SU-DHL-6 (cell line): ENCODE measurements around the gene ANKRD13D.

ENCODE experiments used
- EZH2phosphoT487 ChIP-seq: fragments of 200-600 bp; sonication (generic), shearing (Covaris generic); conservative IDR thresholded peaks from 2 replicates; pipeline ENCODE4 v1.6.1; 2018; ENCODE audit warnings: mild to moderate bottlenecking, antibody characterized with exemption, low read length, moderate library complexity, mixed read lengths
- TF ChIP-seq, protein P1 (sequence below): fragments of 200-600 bp; sonication (generic); IDR thresholded peaks from one replicate; pipeline ENCODE4 v1.5.1; 2017; ENCODE audit warnings: antibody characterized with exemption, mild to moderate bottlenecking, low read length, moderate library complexity; ENCODE audit not compliant: insufficient read depth, poor library complexity, severe bottlenecking

GRCh38 chr11:67255864-67256263 lies 33.2 kb upstream of the ANKRD13D start:
- TF ChIP-seq, protein P1, sequence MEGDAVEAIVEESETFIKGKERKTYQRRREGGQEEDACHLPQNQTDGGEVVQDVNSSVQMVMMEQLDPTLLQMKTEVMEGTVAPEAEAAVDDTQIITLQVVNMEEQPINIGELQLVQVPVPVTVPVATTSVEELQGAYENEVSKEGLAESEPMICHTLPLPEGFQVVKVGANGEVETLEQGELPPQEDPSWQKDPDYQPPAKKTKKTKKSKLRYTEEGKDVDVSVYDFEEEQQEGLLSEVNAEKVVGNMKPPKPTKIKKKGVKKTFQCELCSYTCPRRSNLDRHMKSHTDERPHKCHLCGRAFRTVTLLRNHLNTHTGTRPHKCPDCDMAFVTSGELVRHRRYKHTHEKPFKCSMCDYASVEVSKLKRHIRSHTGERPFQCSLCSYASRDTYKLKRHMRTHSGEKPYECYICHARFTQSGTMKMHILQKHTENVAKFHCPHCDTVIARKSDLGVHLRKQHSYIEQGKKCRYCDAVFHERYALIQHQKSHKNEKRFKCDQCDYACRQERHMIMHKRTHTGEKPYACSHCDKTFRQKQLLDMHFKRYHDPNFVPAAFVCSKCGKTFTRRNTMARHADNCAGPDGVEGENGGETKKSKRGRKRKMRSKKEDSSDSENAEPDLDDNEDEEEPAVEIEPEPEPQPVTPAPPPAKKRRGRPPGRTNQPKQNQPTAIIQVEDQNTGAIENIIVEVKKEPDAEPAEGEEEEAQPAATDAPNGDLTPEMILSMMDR = no peak
- TF ChIP-seq EZH2phosphoT487 = no peak
